H1 (cell line): ENCODE measurements around the gene CD14.

Experiments used
- BACH1 ChIP-seq: IDR thresholded peaks from 2 replicates; pipeline ENCODE4 v1.6.1; 2012; ENCODE audit warnings: low read length, improper control_type of control experiment
- EP300 ChIP-seq, 2 experiments: IDR thresholded peaks; 1 replicate in 1 of 2; 2 replicates in 1 of 2; pipeline ENCODE4 v1.6.1; 2011 to 2012; ENCODE audit warnings: low read depth in 2 of 2, low read length in 2 of 2, mild to moderate bottlenecking in 2 of 2, borderline replicate concordance in 1 of 2, inconsistent platforms in 1 of 2, moderate library complexity in 1 of 2
- NRF1 ChIP-seq: IDR thresholded peaks from 2 replicates; pipeline ENCODE4 v1.6.1; 2011; ENCODE audit warnings: mild to moderate bottlenecking, low read depth, low read length, improper control_type of control experiment
- POLR2AphosphoS5 ChIP-seq: IDR thresholded peaks from 2 replicates; pipeline ENCODE4 v1.6.1; 2011; ENCODE audit warnings: low read depth, low read length
- SIX5 ChIP-seq: IDR thresholded peaks from 2 replicates; pipeline ENCODE4 v1.6.1; 2011; ENCODE audit warnings: mild to moderate bottlenecking, low read depth, low read length
- SP2 ChIP-seq: IDR thresholded peaks from 2 replicates; pipeline ENCODE4 v1.6.1; 2012; ENCODE audit warnings: mild to moderate bottlenecking, low read length, inconsistent platforms
- TAF1 ChIP-seq: IDR thresholded peaks from 2 replicates; pipeline ENCODE4 v1.6.1; 2011; ENCODE audit warnings: mild to moderate bottlenecking, low read depth, low read length
- TF ChIP-seq, protein P1 (sequence below), 3 experiments: IDR thresholded peaks; 1 replicate in 2 of 3; 2 replicates in 1 of 3; pipeline versions ENCODE4 v1.5.1 to v1.6.1; 2011; ENCODE audit warnings: low read length in 3 of 3, mild to moderate bottlenecking in 3 of 3, inconsistent platforms in 2 of 3, low read depth in 1 of 3, moderate library complexity in 1 of 3; ENCODE audit not compliant: insufficient read depth in 1 of 3; ENCODE audit errors: control extremely low read depth in 1 of 3
- TF ChIP-seq, protein P2 (sequence below): IDR thresholded peaks from 2 replicates; pipeline ENCODE4 v1.6.1; 2012; ENCODE audit warnings: inconsistent platforms

DNA sequence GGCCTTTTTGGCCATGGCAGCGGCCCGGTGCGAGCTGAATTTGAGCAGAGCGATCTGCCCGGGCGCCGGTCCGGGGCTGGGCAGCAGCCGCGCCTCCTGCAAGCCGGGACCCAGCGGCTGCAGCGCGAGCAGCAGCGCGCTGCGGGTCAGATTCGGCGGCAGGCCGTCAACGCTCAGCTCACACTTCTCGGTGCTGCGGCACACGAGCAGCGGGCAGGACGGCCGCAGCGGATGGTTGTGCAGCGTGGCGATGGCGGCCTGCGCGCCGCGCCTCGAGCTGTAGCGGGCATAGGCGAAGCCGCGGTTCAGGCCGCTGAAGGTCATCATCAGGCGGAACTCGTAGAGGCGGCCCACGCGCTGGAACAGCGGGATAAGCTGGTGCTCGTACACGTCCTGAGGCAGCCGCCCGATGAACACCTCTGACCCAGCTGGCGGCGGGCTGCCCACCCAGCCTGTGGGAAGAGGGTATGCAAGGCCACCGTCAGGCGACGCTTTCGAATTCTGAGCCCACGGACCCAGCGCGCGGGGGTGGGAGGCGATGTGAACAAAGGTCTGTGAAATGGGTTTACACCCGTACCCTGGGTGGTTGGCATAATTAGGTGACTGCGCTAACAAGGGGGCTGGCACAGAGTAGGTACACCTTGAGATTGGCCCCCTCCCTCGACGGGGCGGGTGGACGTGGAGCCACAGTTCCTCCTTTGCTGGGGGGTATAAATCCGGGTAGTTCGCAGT lies 39.6 kb upstream of the CD14 start:
- TF ChIP-seq, protein P1, sequence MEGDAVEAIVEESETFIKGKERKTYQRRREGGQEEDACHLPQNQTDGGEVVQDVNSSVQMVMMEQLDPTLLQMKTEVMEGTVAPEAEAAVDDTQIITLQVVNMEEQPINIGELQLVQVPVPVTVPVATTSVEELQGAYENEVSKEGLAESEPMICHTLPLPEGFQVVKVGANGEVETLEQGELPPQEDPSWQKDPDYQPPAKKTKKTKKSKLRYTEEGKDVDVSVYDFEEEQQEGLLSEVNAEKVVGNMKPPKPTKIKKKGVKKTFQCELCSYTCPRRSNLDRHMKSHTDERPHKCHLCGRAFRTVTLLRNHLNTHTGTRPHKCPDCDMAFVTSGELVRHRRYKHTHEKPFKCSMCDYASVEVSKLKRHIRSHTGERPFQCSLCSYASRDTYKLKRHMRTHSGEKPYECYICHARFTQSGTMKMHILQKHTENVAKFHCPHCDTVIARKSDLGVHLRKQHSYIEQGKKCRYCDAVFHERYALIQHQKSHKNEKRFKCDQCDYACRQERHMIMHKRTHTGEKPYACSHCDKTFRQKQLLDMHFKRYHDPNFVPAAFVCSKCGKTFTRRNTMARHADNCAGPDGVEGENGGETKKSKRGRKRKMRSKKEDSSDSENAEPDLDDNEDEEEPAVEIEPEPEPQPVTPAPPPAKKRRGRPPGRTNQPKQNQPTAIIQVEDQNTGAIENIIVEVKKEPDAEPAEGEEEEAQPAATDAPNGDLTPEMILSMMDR (IDR thresholded peaks at IDR 0.05; ENCODE audit: control extremely low read depth in 1 of 3, insufficient read depth in 1 of 3, low read depth in 1 of 3, low read length in 3 of 3): no peak
- TF ChIP-seq, protein P2, sequence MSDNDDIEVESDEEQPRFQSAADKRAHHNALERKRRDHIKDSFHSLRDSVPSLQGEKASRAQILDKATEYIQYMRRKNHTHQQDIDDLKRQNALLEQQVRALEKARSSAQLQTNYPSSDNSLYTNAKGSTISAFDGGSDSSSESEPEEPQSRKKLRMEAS: no peak
- TF ChIP-seq SP2: no peak
- TF ChIP-seq TAF1: no peak
- TF ChIP-seq POLR2AphosphoS5: no peak
- no peak for TF ChIP-seq EP300 (IDR thresholded peaks at IDR 0.05; ENCODE audit: borderline replicate concordance in 1 of 2, low read depth in 2 of 2, low read length in 2 of 2)
- no peak for TF ChIP-seq SIX5
- TF ChIP-seq NRF1: no peak
- TF ChIP-seq BACH1: no peak
